Measurements from ENCODE around the gene PRR33.

Gene PRR33

GRCh38 chr11:1926156-1927025, 34.7 kb upstream of the PRR33 start:
- DNase-seq (ENCODE audit: extremely low read depth, low read depth) = no peak
- TF ChIP-seq CTCF (IDR thresholded peaks at IDR 0.05; ENCODE audit: low read depth, low read length) = no peak

GRCh38 chr11:1925373-1926155, 33.9 kb upstream of the PRR33 start:
- DNase-seq (ENCODE audit: extremely low read depth, low read depth) = no peak

GRCh38 chr11:1924646-1925372, 33.1 kb upstream of the PRR33 start:
- no peak for TF ChIP-seq CTCF (IDR thresholded peaks at IDR 0.05; ENCODE audit: low read depth, low read length)
- no peak for DNase-seq (ENCODE audit: extremely low read depth, low read depth)

More at GRCh38 chr11:1925373-1926155, 33.9 kb upstream of the PRR33 start:
- TF ChIP-seq CTCF (IDR thresholded peaks at IDR 0.05; ENCODE audit: low read depth, low read length) = no peak

- no peak for DNase-seq (ENCODE audit: extremely low read depth, low read depth)
- no peak for TF ChIP-seq CTCF (IDR thresholded peaks at IDR 0.05; ENCODE audit: low read depth, low read length)
Observed at GRCh38 chr11:1924181-1924580, 32.5 kb upstream of the PRR33 start.

GRCh38 chr11:1923201-1923956, 31.7 kb upstream of the PRR33 start:
- TF ChIP-seq CTCF (IDR thresholded peaks at IDR 0.05; ENCODE audit: low read depth, low read length) = no peak
- no peak for DNase-seq (ENCODE audit: extremely low read depth, low read depth)

- TF ChIP-seq CTCF (IDR thresholded peaks at IDR 0.05; ENCODE audit: low read depth, low read length) = no peak
- DNase-seq (ENCODE audit: extremely low read depth, low read depth) = no peak
Observed at GRCh38 chr11:1922481-1923081, 30.9 kb upstream of the PRR33 start.

Data from AG09319 (cell line).